Measurements from ENCODE around the gene RCAN1.

GRCh38 chr21:34499116-34499515 is 115.8 kb downstream of the RCAN1 start:
- TF ChIP-seq USF2 (IDR thresholded peaks at IDR 0.05; ENCODE audit: low read depth, low read length) (no peak), USF2 (CRISPR knock-in tag; IDR thresholded peaks at IDR 0.05; ENCODE audit: borderline replicate concordance) (no peak), ZNF607 (CRISPR knock-in tag; IDR thresholded peaks at IDR 0.05; ENCODE audit: borderline replicate concordance) (no peak), MED1 (CRISPR knock-in tag; IDR thresholded peaks at IDR 0.05) (no peak), IRF1 (CRISPR knock-in tag; IDR thresholded peaks at IDR 0.05; ENCODE audit: low read depth) (no peak), POLR2AphosphoS2 (IDR thresholded peaks at IDR 0.05; ENCODE audit: low read depth, low read length) (no peak), CTCF (CRISPR knock-in tag; IDR thresholded peaks at IDR 0.05) (no peak), ZMYM3 (CRISPR knock-in tag; IDR thresholded peaks at IDR 0.05) (no peak)

All from HepG2 (cell line).